CD4-positive, alpha-beta memory T cell (primary cell): ENCODE data around the gene PLEKHM2. TPM values are rescaled to one million over a fixed set of nuclear protein-coding genes. Genes with fewer than 3 reads are reported as not detected.
A peak's percentile ranks its signal among the peaks of the same experiment; 100 is the strongest.

ENCODE experiments used
- CTCF ChIA-PET: fragments of 350-600 bp; sonication (Branson Sonifier 250); formaldehyde crosslinking; loops from one replicate; lab custom pipeline; 2021; ENCODE audit warnings: inconsistent platforms; ENCODE audit not compliant: partially characterized antibody; lab: Charles Lee
- POLR2A ChIA-PET: fragments of 350-600 bp; sonication (Branson Sonifier 250); formaldehyde crosslinking; loops from one replicate; lab custom pipeline; 2021; ENCODE audit not compliant: partially characterized antibody; lab: Charles Lee
- DNase-seq, 5 donors: peaks; one replicate each; pipeline versions ENCODE4 v3.0.0 to v3.0.0-alpha.2; 2020 to 2022; ENCODE audit warnings: mixed read lengths in 1 of 5
- H3K27ac ChIP-seq: one replicate; pipeline ENCODE4 v1.7.0; 2013; ENCODE audit warnings: low read depth, low read length
- H3K27me3 ChIP-seq: 2 replicates; pipeline ENCODE4 v1.7.0; 2013; ENCODE audit warnings: mild to moderate bottlenecking, low read length, moderate library complexity; ENCODE audit not compliant: insufficient read depth
- H3K36me3 ChIP-seq: 2 replicates; pipeline ENCODE4 v1.7.0; 2013; ENCODE audit warnings: mild to moderate bottlenecking, low read length, moderate library complexity; ENCODE audit not compliant: insufficient read depth
- H3K4me1 ChIP-seq: 2 replicates; pipeline ENCODE4 v1.7.0; 2013; ENCODE audit warnings: mild to moderate bottlenecking, low read length, moderate library complexity; ENCODE audit not compliant: insufficient read depth
- H3K4me3 ChIP-seq, 2 donors: one replicate each; pipeline ENCODE4 v1.7.0; 2013; ENCODE audit warnings: low read length in 2 of 2, mild to moderate bottlenecking in 1 of 2
- H3K9me3 ChIP-seq, 2 donors: one replicate each; pipeline ENCODE4 v1.7.0; 2013; ENCODE audit warnings: low read length in 2 of 2, control low read depth in 1 of 2; ENCODE audit not compliant: control insufficient read depth in 1 of 2
- H3K27ac Mint-ChIP-seq, 7 donors: one replicate each; pipeline ENCODE4 v1.8.0; 2020 to 2021; ENCODE audit warnings: mixed read lengths in 7 of 7, mild to moderate bottlenecking in 6 of 7, inconsistent platforms in 3 of 7, moderate library complexity in 3 of 7
- H3K27me3 Mint-ChIP-seq, 2 donors: one replicate each; pipeline ENCODE4 v1.8.0; 2020 to 2021; ENCODE audit warnings: mixed read lengths in 2 of 2
- H3K36me3 Mint-ChIP-seq, 2 donors: one replicate each; pipeline ENCODE4 v1.8.0; 2020 to 2021; ENCODE audit warnings: mixed read lengths in 2 of 2, inconsistent platforms in 1 of 2, mild to moderate bottlenecking in 1 of 2
- H3K4me1 Mint-ChIP-seq, 4 donors: one replicate each; pipeline ENCODE4 v1.8.0; 2020 to 2021; ENCODE audit warnings: mixed read lengths in 4 of 4, mild to moderate bottlenecking in 1 of 4
- H3K4me3 Mint-ChIP-seq, 8 donors: one replicate each; pipeline ENCODE4 v1.8.0; 2020 to 2021; ENCODE audit warnings: mixed read lengths in 8 of 8, mild to moderate bottlenecking in 7 of 8, moderate library complexity in 6 of 8, inconsistent platforms in 3 of 8
- H3K9me3 Mint-ChIP-seq, 8 donors: one replicate each; pipeline ENCODE4 v1.8.0; 2020 to 2021; ENCODE audit warnings: mixed read lengths in 8 of 8, mild to moderate bottlenecking in 5 of 8, inconsistent platforms in 3 of 8, moderate library complexity in 1 of 8
- intact Hi-C: fragments of 100-400 bp; cut with micrococcal nuclease; formaldehyde crosslinking; loops from one replicate; pipeline ENCODE4 v1.15.1; 2023
- polyA plus RNA-seq, 2 donors: library from polyadenylated mRNA; unstranded; fragments of 300-500 nt; fragmentation: Illumina TruSeq; gene quantifications; one replicate each; pipeline ENCODE4 v1.2.3, GENCODE V29; 2021
- total RNA-seq, 2 experiments: library from RNA; stranded (reverse); gene quantifications; one replicate each; pipeline ENCODE4 v1.2.3, GENCODE V29; 2021

PLEKHM2 gene
- total and polyA plus RNA-seq, 4 experiments from 2014 or later = 2.0 to 59.8 (median 30.9) TPM

DNA sequence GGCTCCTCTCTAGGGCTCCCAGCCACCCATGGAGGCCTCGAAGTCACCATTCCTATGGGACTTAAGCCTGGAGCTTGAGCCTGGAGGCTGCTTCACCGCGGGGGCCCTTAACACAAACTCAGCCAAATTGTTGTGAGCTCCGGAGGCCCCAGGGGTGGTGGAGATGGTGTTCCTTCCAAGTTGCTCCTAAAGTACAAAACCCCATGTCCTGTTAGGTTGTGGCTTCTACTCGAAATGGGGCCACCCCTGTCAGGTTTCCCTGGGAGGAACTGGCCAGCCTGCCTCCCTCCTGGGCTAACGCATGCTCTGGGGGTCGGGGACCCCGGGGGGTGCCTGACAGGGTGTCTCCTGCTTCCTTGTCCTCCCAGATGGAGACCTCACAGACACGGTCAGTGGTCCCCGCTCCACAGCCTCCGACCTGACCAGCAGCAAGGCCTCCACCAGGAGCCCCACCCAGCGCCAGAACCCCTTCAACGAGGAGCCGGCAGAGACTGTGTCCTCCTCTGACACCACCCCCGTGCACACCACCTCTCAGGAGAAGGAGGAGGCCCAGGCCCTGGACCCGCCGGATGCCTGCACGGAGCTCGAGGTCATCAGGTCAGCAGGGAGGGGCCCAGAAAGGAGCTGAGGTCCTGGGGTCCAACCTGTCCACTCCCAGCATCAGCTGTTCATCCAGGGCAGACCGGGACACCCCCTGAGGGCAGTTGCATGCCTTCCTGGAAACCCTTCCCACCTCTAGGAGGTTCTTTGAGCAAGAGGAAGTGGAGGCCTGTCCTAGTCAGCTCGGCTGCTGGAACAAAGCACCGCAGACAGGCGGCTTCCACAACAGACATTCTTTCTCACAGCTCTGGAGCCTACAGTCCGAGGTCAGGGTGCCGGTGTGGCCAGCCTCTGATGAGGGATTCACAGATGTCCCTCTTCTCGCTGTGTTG, 41.1 kb downstream of the PLEKHM2 start:
- Mint-ChIP-seq H3K9me3 (no peaks in the 10 kb centered on the region), H3K4me3 (no peak overlapping the region), H3K27me3 (no peaks in the 10 kb centered on the region), H3K4me1 (no peaks in the 10 kb centered on the region), H3K27ac (peak overlapping the region in 1 of 7 donors; percentile 41), H3K36me3 (peaks cover 21 to 62% of the 10 kb centered on the region in 2 donors)
- no peaks in the 10 kb centered on the region for H3K27me3 ChIP-seq
- H3K4me3 ChIP-seq = no peak overlapping the region
- H3K36me3 ChIP-seq = peaks cover 65% of the 10 kb centered on the region
- no peak overlapping the region for H3K27ac ChIP-seq
- DNase-seq = no peak
- ChIA-PET CTCF (no interaction called here), POLR2A (no interaction called here)
- no peaks in the 10 kb centered on the region for H3K4me1 ChIP-seq
- no peaks in the 10 kb centered on the region for H3K9me3 ChIP-seq
- intact Hi-C loops = no loop called here

DNA sequence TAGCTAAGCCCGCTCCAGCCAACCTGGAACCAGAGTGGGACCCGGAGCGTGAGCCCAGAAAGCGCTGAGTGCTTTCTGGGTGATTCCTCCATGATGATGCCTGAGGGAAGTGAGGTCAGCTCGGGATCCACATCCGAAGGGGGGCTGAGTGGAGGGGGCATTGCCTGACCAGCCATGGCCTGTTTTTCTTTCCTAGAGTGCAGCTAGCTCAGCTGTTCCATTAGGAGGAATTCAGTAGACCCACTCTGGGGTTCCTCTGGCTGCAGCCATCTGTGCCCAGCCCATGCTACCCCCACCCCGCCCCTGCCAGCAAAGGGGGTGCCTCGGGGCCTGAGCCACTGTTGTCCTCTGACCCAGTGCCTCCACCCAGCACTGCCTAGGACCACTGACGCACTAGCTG, 42.4 kb downstream of the PLEKHM2 start:
- CTCF ChIA-PET = no interaction called here
- no peak for DNase-seq
- Histone ChIP-seq H3K27ac (no peak overlapping the region), H3K36me3 (peaks cover 66% of the 10 kb centered on the region), H3K4me1 (no peaks in the 10 kb centered on the region), H3K27me3 (no peaks in the 10 kb centered on the region), H3K4me3 (no peak overlapping the region), H3K9me3 (no peaks in the 10 kb centered on the region)
- H3K9me3 Mint-ChIP-seq = no peaks in the 10 kb centered on the region
- intact Hi-C loops = no loop called here
- POLR2A ChIA-PET = no interaction called here
- peaks cover 17 to 52% of the 10 kb centered on the region in 2 donors for H3K36me3 Mint-ChIP-seq
- H3K4me1 Mint-ChIP-seq = no peaks in the 10 kb centered on the region
- H3K4me3 Mint-ChIP-seq = no peak overlapping the region
- H3K27ac Mint-ChIP-seq = no peak overlapping the region
- H3K27me3 Mint-ChIP-seq = no peaks in the 10 kb centered on the region

DNA sequence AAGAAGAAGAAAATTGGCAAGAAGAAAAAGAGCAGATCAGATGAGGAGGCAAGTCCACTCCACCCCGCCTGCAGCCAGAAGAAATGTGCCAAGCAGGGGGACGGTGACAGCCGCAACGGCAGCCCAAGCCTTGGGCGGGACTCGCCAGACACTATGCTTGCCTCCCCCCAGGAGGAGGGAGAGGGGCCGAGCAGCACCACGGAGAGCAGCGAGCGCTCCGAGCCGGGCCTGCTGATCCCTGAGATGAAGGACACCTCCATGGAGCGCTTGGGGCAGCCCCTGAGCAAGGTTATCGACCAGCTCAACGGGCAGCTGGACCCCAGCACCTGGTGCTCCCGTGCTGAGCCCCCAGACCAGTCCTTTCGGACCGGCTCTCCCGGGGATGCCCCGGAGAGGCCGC, 42.9 kb downstream of the PLEKHM2 start:
- Mint-ChIP-seq H3K27ac (no peak overlapping the region), H3K9me3 (no peaks in the 10 kb centered on the region), H3K4me3 (no peak overlapping the region), H3K36me3 (peaks cover 17 to 48% of the 10 kb centered on the region in 2 donors), H3K4me1 (no peaks in the 10 kb centered on the region), H3K27me3 (no peaks in the 10 kb centered on the region)
- H3K27ac ChIP-seq = no peak overlapping the region
- no peaks in the 10 kb centered on the region for H3K27me3 ChIP-seq
- no peak for DNase-seq
- no peaks in the 10 kb centered on the region for H3K9me3 ChIP-seq
- H3K36me3 ChIP-seq = peaks cover 67% of the 10 kb centered on the region
- intact Hi-C loops = no loop called here
- POLR2A ChIA-PET = no interaction called here
- no peaks in the 10 kb centered on the region for H3K4me1 ChIP-seq
- CTCF ChIA-PET = no interaction called here
- no peak overlapping the region for H3K4me3 ChIP-seq

GRCh38 chr1:15727424-15727823, 43.3 kb downstream of the PLEKHM2 start:
- peaks cover 65% of the 10 kb centered on the region for H3K36me3 ChIP-seq
- no peaks in the 10 kb centered on the region for H3K9me3 Mint-ChIP-seq
- H3K27ac Mint-ChIP-seq = no peak overlapping the region
- intact Hi-C loops = no loop called here
- H3K27me3 ChIP-seq = no peaks in the 10 kb centered on the region
- POLR2A ChIA-PET = no interaction called here
- no peaks in the 10 kb centered on the region for H3K4me1 Mint-ChIP-seq
- H3K27me3 Mint-ChIP-seq = no peaks in the 10 kb centered on the region
- no peak for DNase-seq
- no peak overlapping the region for H3K4me3 ChIP-seq
- H3K36me3 Mint-ChIP-seq = peaks cover 17 to 50% of the 10 kb centered on the region in 2 donors
- H3K4me3 Mint-ChIP-seq = no peak overlapping the region
- H3K4me1 ChIP-seq = no peaks in the 10 kb centered on the region
- no peak overlapping the region for H3K27ac ChIP-seq
- CTCF ChIA-PET = interaction anchor here (0.6 kb wide), 1 partner anchor 14 kb away, joined by 3 read pairs; no protein-coding TSS in a partner anchor
- no peaks in the 10 kb centered on the region for H3K9me3 ChIP-seq

GRCh38 chr1:15727866-15728534, 43.9 kb downstream of the PLEKHM2 start:
- Mint-ChIP-seq H3K36me3 (peaks cover 11 to 50% of the 10 kb centered on the region in 2 donors), H3K27ac (no peak overlapping the region), H3K27me3 (no peaks in the 10 kb centered on the region), H3K9me3 (no peaks in the 10 kb centered on the region), H3K4me3 (no peak overlapping the region), H3K4me1 (no peaks in the 10 kb centered on the region)
- Histone ChIP-seq H3K4me1 (no peaks in the 10 kb centered on the region), H3K4me3 (no peak overlapping the region), H3K36me3 (peaks cover 59% of the 10 kb centered on the region), H3K27ac (no peak overlapping the region), H3K27me3 (no peaks in the 10 kb centered on the region), H3K9me3 (no peaks in the 10 kb centered on the region)
- ChIA-PET POLR2A (no interaction called here), CTCF (interaction anchor here (0.6 kb wide), 1 partner anchor 14 kb away, joined by 3 read pairs; no protein-coding TSS in a partner anchor)
- DNase-seq = no peak
- intact Hi-C loops = no loop called here

- no peaks in the 10 kb centered on the region for H3K27me3 Mint-ChIP-seq
- no peaks in the 10 kb centered on the region for H3K4me1 ChIP-seq
- H3K9me3 ChIP-seq = no peaks in the 10 kb centered on the region
- H3K36me3 Mint-ChIP-seq = peaks cover 10 to 55% of the 10 kb centered on the region in 2 donors
- no peak overlapping the region for H3K4me3 ChIP-seq
- ChIA-PET CTCF (no interaction called here), POLR2A (no interaction called here)
- no peak overlapping the region for H3K27ac ChIP-seq
- no peaks in the 10 kb centered on the region for H3K4me1 Mint-ChIP-seq
- intact Hi-C loops = no loop called here
- H3K27ac Mint-ChIP-seq = no peak overlapping the region
- H3K27me3 ChIP-seq = no peaks in the 10 kb centered on the region
- H3K9me3 Mint-ChIP-seq = peaks cover 0 to 2% (median 0%) of the 10 kb centered on the region in 8 donors
- peaks cover 58% of the 10 kb centered on the region for H3K36me3 ChIP-seq
- DNase-seq = no peak
- no peak overlapping the region for H3K4me3 Mint-ChIP-seq
Measured at GRCh38 chr1:15728937-15729657, 45.0 kb downstream of the PLEKHM2 start.

DNA sequence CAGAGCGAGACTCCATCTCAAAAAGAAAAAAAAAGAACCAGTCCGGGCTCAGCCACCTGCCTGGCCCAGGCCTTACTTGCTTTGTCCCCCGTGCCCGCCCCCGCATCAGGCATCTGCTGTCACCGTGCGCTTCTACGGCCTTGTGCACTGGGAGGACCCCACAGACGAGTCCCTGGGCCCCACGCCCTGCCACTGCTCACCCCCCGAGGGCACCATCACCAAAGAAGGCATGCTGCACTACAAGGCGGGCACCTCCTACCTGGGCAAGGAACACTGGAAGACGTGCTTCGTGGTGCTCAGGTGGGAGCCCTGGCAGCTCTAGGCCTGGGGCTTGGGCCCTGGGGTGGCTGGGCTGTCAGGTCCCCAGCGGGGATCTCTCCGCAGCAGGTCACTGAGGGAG, 46.3 kb downstream of the PLEKHM2 start:
- Mint-ChIP-seq H3K4me3 (no peak overlapping the region), H3K36me3 (peaks cover 10 to 50% of the 10 kb centered on the region in 2 donors), H3K9me3 (peaks cover 0 to 2% (median 0%) of the 10 kb centered on the region in 8 donors), H3K4me1 (no peaks in the 10 kb centered on the region), H3K27ac (no peak overlapping the region), H3K27me3 (no peaks in the 10 kb centered on the region)
- DNase-seq = no peak
- Histone ChIP-seq H3K27ac (no peak overlapping the region), H3K27me3 (no peaks in the 10 kb centered on the region), H3K4me1 (no peaks in the 10 kb centered on the region), H3K36me3 (peaks cover 50% of the 10 kb centered on the region), H3K4me3 (no peak overlapping the region), H3K9me3 (no peaks in the 10 kb centered on the region)
- CTCF ChIA-PET = interaction anchor here (1.3 kb wide), 1 partner anchor 11 kb away, joined by 4 read pairs; no protein-coding TSS in a partner anchor
- intact Hi-C loops = no loop called here
- POLR2A ChIA-PET = no interaction called here
